Stimulated activated CD4-positive, alpha-beta T cell treated with anti-CD3 and anti-CD28 coated beads, Interleukin-4, amount 100 ng/mL, for 24 hours (primary cell): ENCODE results near the gene HIVEP3.

Experiments used
- DNase-seq: peaks from one replicate; pipeline ENCODE4 v3.0.0-alpha.2; 2020

HIVEP3 gene

DNA sequence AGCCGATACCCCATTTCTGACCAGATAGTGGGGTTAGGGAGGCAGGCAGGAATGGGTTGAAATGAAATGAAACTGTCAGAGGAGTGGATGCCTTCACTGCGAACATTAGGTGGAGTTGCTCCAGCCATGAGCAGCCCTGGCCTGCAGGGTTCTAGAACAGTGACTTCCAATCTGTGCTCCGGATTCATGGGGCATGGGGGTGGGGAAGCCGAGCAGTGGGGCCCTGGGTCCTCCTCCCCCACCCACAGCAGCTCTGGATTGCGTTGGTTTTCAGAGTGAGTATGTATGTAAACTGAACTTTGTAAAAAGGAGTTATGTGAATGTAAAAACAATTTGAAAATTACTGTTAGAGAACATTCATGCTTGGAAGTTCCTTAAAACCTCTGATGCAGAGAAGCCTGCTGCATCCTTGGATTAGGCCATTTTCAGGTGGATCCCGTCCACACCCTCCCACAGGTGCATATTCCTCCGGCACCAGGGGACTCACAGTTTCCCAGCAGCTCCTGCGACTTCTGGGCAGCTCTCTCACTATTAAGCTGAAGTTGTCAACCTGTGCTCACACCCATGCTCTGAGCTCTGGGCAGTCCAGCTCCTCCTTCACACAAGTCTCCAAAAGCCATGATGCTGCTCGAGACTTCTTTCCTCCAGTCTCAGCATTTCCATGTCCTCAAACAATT lies 379.8 kb downstream of the HIVEP3 start:
- no peak for DNase-seq

DNA sequence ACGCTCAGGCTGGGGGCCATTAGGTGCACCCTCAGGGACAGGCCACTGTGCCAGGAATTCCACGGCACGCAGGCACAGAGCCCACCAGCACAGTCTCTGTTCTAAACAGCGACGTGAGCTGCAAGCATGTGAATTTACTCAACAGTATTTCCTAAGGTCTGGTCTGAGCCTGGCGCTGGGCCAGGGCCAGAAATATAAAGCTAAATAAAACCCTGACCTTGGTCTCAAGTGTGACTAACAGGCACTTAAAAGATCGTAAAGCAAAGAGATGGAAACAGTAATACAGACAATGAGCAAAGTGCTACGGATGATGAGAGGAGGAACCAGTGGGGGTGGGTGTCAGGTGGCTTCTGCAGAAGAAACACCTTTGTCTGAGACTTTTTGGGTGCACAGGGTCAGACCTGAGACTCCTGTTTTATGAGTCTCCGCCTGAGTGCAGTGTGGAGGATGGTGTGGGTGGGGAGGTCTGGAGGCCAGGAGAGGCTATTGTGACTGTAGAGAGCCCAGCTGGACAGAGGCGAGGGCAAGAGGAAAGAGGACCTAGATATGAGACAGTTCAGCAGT lies 380.9 kb downstream of the HIVEP3 start:
- DNase-seq, result no peak

DNA sequence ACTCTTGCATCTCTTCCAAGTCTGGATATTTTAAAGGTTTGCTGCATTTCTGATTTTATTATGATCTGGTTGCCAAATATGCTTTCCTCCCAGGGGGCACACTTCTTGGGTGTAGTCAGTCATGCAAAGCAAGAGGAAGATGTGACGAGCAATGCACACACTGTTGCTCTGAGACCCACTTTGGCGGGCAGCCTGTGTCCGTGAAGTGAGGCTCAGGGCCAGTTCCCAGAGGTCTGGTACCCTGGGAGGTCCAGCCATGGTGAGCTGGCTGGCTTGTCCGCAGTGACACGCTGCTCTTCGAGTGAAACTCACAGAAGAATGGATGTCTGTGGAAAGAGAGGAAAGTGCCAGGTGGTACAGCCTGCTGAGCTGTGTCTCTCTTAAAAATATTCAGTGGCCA lies 381.5 kb downstream of the HIVEP3 start:
- no peak for DNase-seq

DNA sequence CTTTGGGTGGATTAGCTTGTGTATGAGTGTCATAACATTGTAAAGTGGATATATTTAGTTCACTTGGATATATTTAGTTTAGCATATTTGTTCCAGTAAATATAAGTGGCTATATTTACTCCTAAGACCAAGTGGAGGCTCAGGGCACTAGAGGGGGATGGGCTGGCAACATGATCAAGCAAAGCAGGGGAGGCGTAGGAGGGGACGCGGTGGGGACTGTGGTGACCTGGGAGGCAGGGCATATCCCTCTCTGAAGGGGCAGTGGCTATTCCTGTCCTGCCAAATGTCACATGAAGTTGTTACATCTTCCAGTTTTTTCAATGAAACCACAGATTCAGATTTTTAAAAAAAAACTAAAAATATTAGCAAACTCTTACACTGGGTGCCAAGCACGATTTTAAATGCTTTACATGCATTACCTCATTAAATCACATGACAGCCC lies 382.3 kb downstream of the HIVEP3 start:
- DNase-seq, result no peak

DNA sequence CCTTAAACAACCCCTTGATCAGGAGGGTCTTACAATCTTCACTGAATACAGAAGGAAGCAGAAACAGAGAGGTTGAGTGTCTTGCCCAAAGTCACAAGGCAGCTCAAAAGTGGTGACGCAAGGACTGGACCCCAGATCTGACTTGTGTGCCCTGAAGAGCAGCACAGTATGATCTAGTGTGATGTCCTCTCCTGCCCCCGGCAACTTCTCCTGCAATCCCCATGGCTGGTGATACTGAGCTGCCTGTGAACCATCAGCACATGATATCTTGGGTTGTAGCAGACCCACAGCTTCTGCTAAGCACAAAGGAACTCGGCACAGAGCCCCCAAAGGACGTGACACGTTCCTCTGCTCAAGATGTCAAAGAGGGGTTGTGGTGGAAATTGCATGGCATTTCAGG lies 383.0 kb downstream of the HIVEP3 start:
- no peak for DNase-seq

DNA sequence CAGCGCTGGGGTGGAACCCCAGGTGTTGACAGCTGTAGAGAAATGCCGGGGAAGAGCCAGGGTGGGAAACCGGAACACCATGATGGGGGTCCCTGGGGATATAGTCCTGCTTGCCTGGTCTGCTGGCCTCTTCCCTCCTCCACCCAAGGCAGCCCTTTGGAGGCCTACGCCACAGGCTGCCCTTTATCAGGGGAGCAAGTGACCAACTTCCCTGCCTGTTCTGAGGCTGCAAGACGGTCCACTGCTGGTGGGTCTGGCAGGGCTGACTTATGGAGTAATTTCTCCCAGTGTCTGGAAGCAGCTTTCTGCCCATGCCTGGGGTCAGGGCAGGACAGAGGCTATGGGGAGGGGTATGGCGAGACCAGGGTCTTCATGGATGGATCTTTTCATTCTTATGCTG lies 383.4 kb downstream of the HIVEP3 start:
- DNase-seq, result no peak

DNA sequence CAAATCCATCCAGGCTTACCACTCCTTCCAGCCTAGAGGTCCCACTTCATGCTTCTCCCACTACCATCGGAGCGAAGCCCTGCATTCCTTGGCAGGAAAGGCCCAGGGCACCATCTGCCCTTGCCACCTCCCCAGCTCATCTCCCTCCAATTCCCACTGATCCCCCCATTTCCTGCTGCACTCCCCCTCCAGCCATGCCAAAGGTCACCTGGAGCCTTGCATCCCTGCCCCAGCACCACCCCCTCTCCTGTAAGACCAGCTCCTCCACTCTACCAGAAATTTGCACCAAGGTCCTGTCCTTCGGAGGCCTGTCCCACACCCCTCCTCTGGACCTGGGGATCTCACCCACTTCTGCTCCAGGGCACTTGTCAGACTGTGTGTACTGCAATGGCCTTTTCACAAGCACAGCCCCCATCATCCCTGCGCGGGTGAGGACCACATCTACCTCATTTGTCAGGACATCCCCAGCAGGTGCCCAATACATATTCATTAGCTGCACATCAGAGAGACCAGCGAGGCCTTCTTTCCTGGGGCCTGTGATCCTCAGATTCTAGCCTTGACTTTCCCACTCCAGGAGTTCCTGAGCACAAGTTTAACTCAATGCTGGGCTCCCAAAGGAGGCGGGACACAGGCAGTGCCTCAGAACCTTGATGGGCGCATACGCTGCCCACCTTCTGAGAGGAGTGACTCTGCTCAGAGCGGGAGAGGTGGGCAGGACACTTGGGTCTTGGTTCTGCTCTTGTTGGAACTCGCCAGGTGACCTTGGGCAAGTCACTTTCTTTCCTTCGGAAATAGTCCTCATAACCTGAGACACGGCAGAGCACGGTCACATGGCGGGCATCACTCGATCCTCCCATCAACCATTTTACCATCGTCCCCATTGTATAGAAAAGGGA lies 384.3 kb downstream of the HIVEP3 start:
- no peak for DNase-seq

DNA sequence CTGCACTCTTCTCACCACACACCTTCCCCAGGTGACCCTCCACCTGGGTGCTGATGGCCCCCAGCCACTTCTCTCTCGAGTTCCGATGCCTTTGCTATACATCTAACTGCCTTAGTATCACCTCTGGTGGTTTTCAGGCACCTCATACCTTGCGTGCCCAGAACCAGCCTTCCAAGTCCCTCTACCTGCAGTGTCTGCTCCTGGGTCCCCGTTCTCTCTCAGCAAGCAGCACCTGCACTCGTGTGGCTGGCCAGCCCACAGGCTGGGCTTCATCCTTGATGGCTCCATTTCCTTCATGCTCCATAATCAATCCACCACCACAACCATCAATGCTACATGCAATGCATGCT lies 385.0 kb downstream of the HIVEP3 start:
- DNase-seq, result no peak

DNA sequence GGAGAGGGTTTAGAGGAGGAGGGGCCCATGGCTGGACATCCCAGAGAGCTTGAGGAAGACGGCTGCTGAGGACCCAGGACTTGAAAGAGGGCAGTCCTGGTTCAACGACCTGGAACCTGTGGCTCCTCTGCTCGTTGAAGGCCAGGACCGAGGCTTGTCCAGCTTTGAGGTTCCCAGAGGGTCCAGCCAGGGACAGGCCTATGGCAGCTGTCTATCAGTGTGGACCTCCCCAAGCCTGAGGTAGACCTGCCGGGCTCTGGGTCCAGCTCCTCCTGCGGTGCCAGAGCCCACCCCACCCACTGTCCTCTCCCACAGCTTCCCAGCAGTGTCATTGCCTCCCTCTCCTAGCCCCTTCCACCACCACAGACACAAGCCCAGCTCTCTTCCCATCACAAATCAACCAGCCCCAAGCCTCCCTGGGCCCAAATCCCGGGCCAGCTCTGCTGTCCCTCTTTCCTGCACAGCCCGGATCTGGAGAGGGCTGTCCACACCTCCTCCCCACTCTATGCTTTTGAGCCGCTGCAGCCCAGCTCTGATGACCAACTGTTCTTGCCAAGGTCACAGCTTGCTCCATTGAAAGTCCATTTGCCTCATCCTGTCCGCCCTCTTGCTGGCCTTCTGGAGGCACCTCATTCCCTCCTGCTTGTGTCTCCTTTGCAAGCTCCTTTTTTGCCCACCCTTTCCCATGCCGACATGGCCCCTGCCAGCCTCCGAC lies 385.5 kb downstream of the HIVEP3 start:
- DNase-seq, result no peak

DNA sequence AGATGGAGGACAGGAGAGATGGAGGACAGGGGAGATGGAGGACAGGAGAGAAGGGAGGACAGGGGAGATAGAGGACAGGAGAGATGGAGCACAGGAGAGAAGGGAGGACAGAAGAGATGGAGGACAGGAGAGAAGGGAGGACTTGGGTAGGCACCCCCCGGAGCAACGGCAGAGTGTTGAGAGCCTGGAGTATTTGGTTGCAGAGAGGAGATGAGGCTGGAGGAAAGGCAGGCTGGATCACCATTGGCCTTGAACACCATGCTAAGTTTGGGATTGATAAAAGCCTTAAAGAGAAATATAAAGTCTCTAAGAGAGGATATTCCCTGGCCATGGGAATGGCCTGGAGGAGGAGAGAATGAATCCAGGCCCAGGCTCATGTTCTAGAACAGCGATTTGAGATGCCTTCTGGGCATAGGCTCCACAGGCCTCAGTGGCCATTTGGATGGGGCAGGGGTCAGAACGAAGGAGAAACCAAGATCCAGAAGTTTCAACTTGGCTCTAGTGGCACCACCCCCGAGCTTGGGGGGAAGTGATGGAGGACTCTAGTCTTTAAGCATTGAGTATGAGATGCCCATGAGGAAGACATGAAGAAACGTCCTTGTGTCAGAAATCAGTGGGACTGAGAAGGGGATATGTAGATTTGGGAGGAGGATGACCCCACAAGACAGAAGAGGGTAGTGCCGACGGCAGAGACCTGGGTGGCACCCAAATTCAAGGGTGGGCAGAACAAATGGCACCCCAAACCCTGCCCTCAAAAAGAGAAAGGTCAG lies 386.3 kb downstream of the HIVEP3 start:
- DNase-seq, result no peak

DNA sequence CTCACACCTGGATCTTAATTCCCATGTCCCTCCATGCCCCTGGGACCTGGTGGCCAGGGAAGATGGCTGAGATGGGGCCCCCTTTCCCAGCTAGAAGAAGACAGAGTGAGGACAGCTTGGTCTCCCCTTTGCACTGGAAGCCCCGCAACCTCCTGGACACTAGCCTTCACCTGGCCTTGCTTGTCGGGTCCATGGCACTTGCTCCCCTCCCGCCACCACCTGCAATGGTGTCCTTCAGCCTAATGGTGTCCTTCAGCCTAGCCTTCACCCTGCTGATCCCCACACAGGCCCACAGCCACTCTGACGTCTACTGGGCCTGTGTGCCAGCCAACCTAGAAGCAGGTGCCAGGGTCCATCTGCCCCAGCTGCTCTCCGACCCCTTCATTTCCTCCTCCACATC lies 388.3 kb downstream of the HIVEP3 start:
- DNase-seq, result no peak

DNA sequence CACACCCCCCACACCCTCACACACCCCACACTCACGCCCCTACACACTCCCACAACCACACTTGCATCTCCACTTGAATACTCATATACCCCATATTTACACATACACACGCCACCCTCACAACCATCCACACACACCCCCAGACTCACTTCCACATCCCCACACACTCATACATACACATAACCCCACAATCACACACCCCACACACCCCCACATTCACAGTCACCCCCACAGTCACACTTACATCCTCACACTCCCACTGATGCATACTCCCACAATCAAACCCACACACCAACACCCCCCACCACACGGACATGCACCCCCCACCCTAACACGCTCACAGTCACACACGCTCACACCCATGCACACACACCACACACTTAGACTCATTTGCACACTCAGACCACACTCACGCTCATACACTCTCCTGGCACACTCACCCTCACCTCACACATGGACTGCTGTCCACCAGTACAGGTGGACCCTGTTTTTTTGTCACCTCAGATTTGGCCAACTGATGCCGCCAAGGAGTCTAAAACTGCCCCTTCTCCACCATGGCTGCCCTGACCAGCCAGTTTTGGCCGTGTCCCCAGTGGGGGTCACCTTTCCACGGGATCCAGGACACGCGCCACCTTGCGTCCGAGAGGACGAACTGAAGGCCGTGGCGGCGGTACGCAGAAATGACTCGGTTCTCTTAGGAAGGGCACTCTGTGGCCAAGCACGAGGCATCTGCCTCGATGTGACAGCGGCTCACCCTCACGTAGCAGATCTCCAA lies 388.9 kb downstream of the HIVEP3 start:
- DNase-seq, result no peak

DNA sequence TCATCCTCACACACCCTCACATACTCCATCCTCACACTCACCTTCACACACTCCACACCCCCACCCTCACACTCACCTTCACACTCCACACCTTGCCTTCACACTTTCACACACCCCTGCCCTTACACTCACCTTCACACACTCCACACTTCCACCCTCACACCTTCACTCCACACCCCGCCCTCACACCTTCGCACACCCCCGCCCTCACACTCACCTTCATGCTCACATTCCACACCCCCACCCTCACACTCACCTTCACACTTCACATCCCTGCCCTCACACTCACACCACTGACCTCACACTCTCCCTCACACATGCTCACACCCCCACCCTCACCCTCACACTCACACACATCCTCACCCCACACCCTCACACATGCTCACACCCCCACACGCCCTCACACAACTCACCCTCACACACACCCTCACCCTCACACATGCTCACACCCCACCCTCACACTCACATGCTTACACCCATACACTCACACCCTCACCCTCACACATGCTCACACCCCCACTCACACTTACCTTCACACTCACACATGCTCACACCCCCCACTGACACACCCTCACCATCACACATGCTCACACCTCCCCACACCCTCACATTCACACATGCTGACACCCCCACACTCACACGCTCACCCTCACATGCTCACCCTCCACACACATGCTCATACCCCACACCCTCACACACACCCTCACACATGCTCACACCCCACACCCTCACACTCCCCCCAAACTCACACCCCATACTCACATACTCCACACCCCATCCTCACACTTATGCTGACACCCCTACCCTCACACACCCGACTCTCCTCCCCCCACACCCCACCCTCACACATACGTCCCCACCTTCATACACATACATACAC lies 389.8 kb downstream of the HIVEP3 start:
- DNase-seq, result no peak

DNA sequence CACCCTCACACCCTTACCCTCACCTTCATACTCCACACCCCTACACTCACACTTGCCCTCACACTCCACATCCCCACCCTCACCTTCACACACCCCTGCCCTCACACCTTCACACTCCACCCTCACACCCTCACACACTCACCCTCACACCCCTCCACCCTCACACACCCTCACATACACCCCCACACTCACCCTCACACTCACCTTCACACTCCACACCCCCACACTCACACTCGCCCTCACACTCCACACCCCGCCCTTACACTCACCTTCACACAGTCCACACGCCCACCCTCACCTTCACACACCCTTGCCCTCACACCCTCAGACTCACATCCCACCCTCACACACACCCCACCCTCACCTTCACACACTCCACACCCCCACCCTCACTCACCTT lies 390.6 kb downstream of the HIVEP3 start:
- no peak for DNase-seq

DNA sequence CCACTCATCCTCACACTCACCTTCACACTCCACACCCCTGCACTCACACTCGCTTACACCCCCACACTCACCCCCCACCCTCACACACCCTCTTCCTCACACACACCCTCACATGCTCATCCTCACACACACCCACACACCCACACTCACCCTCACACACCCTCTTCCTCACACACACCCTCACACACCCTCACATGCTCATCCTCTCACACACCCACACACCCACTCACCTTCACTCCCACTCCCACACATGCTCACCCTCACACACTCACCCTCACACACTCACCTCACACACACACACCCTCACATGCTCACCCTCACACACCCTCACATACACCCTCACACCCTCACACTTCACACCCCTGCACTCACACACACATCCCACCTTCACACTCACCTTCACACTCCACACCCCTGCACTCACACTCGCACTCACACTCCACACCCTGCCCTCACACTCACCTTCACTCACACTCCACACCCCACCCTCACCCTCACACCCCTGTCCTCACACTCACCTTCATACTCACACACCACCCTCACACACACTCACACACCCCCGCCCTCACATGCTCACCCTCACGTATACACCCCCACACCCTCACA lies 391.7 kb downstream of the HIVEP3 start:
- DNase-seq, result no peak

DNA sequence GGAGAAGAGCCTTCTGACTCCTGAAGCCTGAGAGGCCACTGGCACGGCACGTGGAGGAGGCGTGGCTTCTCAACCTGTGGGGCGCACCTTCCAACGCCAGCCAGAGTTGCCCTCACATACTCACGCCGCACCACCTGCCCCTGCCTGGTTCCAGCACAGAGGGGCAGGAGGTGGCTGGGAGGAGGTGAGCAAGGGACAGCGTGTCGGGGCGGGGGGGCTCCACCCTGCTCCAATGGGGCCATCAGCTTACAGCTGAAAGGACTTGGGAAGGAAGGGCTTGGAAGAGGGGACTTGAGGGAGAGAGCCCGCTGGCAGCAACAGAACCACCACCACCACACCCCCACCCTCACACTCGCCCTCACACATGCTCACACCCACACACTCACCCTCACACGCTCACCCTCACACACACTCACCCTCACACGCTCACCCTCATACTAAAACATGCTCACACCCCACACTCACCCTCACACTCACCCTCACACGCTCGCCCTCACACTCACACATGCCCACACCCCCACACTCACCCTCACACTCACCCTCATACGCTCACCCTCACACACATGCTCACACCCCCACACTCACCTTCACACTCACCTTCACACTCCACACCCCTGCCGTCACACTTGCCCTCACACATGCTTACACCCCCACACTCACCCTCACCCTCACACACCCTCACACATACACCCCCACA lies 392.7 kb downstream of the HIVEP3 start:
- DNase-seq, result no peak

DNA sequence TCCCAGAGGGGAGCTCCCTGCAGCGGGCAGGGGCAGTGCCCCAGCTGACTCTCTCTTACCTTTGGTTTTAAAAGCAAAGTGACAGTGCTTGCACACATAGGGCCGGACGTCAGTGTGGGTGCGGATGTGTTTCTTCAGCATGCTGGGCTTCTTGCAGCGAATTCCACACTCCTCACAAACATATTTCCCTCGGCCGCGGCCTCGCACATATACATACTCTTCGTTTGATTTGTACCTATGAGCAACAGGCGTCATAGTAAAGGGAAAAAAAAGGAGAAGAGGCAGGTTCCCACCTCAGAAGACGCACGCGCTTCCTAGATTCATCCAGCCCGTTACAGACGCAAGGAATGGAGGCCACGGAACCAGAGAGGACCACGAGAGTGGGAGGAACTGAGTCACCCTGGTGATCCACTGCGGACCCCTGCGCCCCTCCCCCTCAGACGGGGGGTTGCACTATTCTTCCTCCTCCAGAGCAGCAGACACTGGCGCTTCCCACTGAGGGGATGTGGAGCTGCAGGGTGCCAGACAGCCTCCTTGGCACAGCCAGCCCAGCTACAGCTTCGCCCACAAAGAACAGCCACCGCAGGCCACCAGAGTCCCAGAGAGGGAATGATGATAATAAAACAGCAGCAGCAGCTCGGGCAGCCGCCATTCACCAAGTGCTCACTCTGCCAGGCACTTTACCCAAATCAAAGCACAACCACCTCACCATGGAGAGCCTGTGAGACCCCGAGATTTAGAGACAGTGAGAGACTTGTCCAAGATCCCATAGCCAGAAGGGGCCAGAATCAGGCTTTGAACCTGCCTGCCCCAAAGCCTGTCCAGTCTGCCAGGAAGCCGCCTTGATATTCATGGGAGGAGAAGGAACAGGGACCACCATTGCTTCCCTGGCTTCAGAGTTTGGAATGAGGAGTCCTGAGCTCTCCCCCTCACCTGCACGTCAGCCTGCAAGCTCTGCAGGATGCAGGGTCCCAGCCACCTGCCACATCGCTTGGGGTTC lies 393.7 kb downstream of the HIVEP3 start:
- no peak for DNase-seq

DNA sequence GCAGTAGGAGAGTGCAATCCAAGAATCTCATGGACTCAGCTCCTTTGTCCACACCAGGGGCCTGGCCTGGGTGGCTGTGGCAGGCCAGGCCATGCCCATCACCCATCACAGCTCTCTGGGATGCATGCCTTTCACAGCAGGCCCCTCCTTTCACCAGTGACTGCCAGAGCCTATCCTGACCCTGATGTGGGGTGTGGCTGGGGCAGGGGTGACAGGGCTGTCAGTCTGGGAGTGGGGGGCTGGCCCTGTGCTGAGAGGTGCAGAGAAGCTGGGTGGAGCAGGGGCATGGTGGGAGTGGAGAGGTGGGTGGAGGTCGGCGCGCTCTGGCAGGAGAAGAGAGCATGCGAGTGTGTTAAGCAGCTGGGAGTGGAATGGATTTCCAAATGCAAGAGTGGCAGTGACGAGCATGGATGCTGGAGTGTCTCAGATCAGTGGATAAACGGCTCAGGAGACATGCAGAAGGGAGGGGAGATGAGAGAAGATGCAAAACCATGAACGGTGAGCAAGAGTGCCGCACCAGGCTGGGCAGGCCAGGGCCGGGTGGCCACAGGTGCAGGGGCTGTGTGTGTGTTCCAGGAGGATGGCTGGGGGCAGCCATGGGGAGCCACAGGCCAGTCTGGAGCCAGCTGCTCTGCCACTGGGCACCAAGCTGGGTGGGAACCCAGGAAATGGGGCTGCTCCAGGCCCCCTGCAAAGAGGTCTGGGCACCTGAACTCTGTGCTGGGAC lies 394.6 kb downstream of the HIVEP3 start:
- no peak for DNase-seq
